WTC11 (cell line): ENCODE measurements around the gene RNF103. TPM values are rescaled to one million over a fixed set of nuclear protein-coding genes. Genes with fewer than 3 reads are reported as not detected.
A peak's percentile ranks its signal among the peaks of the same experiment; 100 is the strongest.

Experiments
- ATAC-seq: fragments of 200-7000 bp; cut with Tn5 transposase; 2 replicates; pipeline ENCODE4 v1.10.0; 2021; ENCODE audit warnings: mild to moderate bottlenecking, moderate library complexity
- CTCF ChIA-PET: fragments of 300-600 bp; sonication (Branson Sonifier 250); formaldehyde crosslinking; loops from one replicate; lab custom pipeline; 2021; ENCODE audit warnings: antibody characterized with exemption; lab: Charles Lee
- POLR2A ChIA-PET: fragments of 350-600 bp; sonication (Branson Sonifier 250); formaldehyde crosslinking; loops from one replicate; lab custom pipeline; 2021; ENCODE audit warnings: antibody characterized with exemption; lab: Charles Lee
- DNase-seq: peaks from one replicate; pipeline ENCODE4 v3.0.0; 2021; ENCODE audit warnings: low spot score
- H3K27ac Mint-ChIP-seq: 2 replicates; pipeline ENCODE4 v1.8.0; 2021; ENCODE audit warnings: mixed read lengths
- H3K27me3 Mint-ChIP-seq: 2 replicates; pipeline ENCODE4 v1.8.0; 2021; ENCODE audit warnings: low read depth, mild to moderate bottlenecking, moderate library complexity, mixed read lengths
- H3K36me3 Mint-ChIP-seq: 2 replicates; pipeline ENCODE4 v1.8.0; 2021; ENCODE audit warnings: mixed read lengths
- H3K4me1 Mint-ChIP-seq: 2 replicates; pipeline ENCODE4 v1.8.0; 2022; ENCODE audit warnings: mixed read lengths
- H3K4me3 Mint-ChIP-seq: 2 replicates; pipeline ENCODE4 v1.8.0; 2021; ENCODE audit warnings: mild to moderate bottlenecking, moderate library complexity, mixed read lengths
- H3K9me3 Mint-ChIP-seq: 2 replicates; pipeline ENCODE4 v1.8.0; 2021; ENCODE audit warnings: mixed read lengths
- ATF1 ChIP-seq: sonication (generic); formaldehyde crosslinking; IDR thresholded peaks from 2 replicates; pipeline ENCODE4 v1.8.1; 2023; ENCODE audit warnings: mild to moderate bottlenecking, moderate library complexity, missing genetic modification reagents
- EMX1 ChIP-seq: fragments of 250-450 bp; sonication (Bioruptor Pico); IDR thresholded peaks from 2 replicates; pipeline ENCODE4 v1.8.0; 2021; ENCODE audit warnings: mild to moderate bottlenecking
- ESRRA ChIP-seq: sonication (generic); formaldehyde crosslinking; IDR thresholded peaks from 2 replicates; pipeline ENCODE4 v1.8.1; 2022; ENCODE audit warnings: mild to moderate bottlenecking, missing genetic modification reagents, borderline replicate concordance
- IRF2 ChIP-seq: sonication (generic); formaldehyde crosslinking; IDR thresholded peaks from 2 replicates; pipeline ENCODE4 v1.8.0; 2022; ENCODE audit warnings: low read depth, missing genetic modification reagents, borderline replicate concordance
- MXD4 ChIP-seq: fragments of 250-450 bp; sonication (Bioruptor Pico); IDR thresholded peaks from 2 replicates; pipeline ENCODE4 v1.8.0; 2021; ENCODE audit warnings: mild to moderate bottlenecking, moderate library complexity, borderline replicate concordance
- NR3C1 ChIP-seq: sonication (generic); formaldehyde crosslinking; conservative IDR thresholded peaks from 2 replicates; pipeline ENCODE4 v1.8.1; 2023; ENCODE audit warnings: low read depth, mild to moderate bottlenecking, missing genetic modification reagents
- SP1 ChIP-seq: sonication (generic); formaldehyde crosslinking; conservative IDR thresholded peaks from 2 replicates; pipeline ENCODE4 v1.8.1; 2022; ENCODE audit warnings: missing genetic modification reagents
- TEAD4 ChIP-seq: sonication (generic); formaldehyde crosslinking; IDR thresholded peaks from 2 replicates; pipeline ENCODE4 v1.8.0; 2022; ENCODE audit warnings: mild to moderate bottlenecking, missing genetic modification reagents
- total RNA-seq: library from RNA; stranded (reverse); gene quantifications from 3 replicates; pipeline ENCODE4 v1.2.3, GENCODE V29; 2021
- TF ChIP-seq, protein P1 (sequence below): fragments of 250-450 bp; sonication (Bioruptor Pico); IDR thresholded peaks from 2 replicates; pipeline ENCODE4 v1.9.0; 2021; ENCODE audit warnings: mild to moderate bottlenecking
- TF ChIP-seq, protein P2 (sequence below): sonication (generic); formaldehyde crosslinking; IDR thresholded peaks from 2 replicates; pipeline ENCODE4 v1.8.0; 2023; ENCODE audit warnings: missing genetic modification reagents, mild to moderate bottlenecking, borderline replicate concordance
- TF ChIP-seq, protein P3 (sequence below): fragments of 250-450 bp; sonication (Bioruptor Pico); IDR thresholded peaks from 2 replicates; pipeline ENCODE4 v1.9.0; 2021; ENCODE audit warnings: mild to moderate bottlenecking, borderline replicate concordance
- TF ChIP-seq, protein P4 (sequence below): sonication (generic); formaldehyde crosslinking; IDR thresholded peaks from 2 replicates; pipeline ENCODE4 v1.8.0; 2023; ENCODE audit warnings: missing genetic modification reagents
- TF ChIP-seq, protein P5 (sequence below): fragments of 250-450 bp; sonication (Bioruptor Pico); IDR thresholded peaks from 2 replicates; pipeline ENCODE4 v1.9.0; 2021; ENCODE audit warnings: mild to moderate bottlenecking
- TF ChIP-seq, protein P6 (sequence below): sonication (generic); formaldehyde crosslinking; IDR thresholded peaks from 2 replicates; pipeline ENCODE4 v1.8.1; 2023; ENCODE audit warnings: mild to moderate bottlenecking, moderate library complexity, missing genetic modification reagents

RNF103 gene
- total RNA-seq, 1 experiment from 2014 or later = 6.8 TPM

DNA sequence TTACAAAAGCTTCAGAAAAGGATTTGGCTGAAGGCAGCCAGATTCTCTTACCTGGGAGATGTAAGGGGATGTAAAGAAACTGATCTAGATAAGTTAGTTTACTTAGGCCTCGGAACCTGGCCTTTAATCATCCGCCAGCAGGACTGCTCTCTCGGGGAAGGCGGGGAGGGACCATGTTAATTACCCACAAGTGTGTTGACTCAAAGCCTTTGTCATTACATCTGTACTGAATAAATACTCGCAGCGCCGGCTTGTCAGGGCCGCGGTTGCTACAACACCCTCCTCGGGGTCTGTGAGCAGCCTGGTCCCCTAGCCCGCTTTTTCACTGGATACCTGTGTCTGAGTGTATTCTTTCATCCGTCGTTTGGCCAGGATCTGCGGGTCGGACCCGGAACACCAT lies 67.2 kb downstream of the RNF103 start:
- H3K4me3 Mint-ChIP-seq = no peak overlapping the region
- H3K36me3 Mint-ChIP-seq = peaks cover 28% of the 10 kb centered on the region
- POLR2A ChIA-PET = no interaction called here
- DNase-seq = peak; percentile 25
- no peak overlapping the region for H3K27ac Mint-ChIP-seq
- H3K9me3 Mint-ChIP-seq = peaks cover 24% of the 10 kb centered on the region
- peak; percentile 60 for ATAC-seq
- no peak for TF ChIP-seq MXD4
- no peak for TF ChIP-seq IRF2
- TF ChIP-seq ESRRA = no peak
- TF ChIP-seq, protein P1, sequence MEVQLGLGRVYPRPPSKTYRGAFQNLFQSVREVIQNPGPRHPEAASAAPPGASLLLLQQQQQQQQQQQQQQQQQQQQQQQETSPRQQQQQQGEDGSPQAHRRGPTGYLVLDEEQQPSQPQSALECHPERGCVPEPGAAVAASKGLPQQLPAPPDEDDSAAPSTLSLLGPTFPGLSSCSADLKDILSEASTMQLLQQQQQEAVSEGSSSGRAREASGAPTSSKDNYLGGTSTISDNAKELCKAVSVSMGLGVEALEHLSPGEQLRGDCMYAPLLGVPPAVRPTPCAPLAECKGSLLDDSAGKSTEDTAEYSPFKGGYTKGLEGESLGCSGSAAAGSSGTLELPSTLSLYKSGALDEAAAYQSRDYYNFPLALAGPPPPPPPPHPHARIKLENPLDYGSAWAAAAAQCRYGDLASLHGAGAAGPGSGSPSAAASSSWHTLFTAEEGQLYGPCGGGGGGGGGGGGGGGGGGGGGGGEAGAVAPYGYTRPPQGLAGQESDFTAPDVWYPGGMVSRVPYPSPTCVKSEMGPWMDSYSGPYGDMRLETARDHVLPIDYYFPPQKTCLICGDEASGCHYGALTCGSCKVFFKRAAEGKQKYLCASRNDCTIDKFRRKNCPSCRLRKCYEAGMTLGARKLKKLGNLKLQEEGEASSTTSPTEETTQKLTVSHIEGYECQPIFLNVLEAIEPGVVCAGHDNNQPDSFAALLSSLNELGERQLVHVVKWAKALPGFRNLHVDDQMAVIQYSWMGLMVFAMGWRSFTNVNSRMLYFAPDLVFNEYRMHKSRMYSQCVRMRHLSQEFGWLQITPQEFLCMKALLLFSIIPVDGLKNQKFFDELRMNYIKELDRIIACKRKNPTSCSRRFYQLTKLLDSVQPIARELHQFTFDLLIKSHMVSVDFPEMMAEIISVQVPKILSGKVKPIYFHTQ = no peak
- no peak for TF ChIP-seq ATF1
- TF ChIP-seq, protein P2, sequence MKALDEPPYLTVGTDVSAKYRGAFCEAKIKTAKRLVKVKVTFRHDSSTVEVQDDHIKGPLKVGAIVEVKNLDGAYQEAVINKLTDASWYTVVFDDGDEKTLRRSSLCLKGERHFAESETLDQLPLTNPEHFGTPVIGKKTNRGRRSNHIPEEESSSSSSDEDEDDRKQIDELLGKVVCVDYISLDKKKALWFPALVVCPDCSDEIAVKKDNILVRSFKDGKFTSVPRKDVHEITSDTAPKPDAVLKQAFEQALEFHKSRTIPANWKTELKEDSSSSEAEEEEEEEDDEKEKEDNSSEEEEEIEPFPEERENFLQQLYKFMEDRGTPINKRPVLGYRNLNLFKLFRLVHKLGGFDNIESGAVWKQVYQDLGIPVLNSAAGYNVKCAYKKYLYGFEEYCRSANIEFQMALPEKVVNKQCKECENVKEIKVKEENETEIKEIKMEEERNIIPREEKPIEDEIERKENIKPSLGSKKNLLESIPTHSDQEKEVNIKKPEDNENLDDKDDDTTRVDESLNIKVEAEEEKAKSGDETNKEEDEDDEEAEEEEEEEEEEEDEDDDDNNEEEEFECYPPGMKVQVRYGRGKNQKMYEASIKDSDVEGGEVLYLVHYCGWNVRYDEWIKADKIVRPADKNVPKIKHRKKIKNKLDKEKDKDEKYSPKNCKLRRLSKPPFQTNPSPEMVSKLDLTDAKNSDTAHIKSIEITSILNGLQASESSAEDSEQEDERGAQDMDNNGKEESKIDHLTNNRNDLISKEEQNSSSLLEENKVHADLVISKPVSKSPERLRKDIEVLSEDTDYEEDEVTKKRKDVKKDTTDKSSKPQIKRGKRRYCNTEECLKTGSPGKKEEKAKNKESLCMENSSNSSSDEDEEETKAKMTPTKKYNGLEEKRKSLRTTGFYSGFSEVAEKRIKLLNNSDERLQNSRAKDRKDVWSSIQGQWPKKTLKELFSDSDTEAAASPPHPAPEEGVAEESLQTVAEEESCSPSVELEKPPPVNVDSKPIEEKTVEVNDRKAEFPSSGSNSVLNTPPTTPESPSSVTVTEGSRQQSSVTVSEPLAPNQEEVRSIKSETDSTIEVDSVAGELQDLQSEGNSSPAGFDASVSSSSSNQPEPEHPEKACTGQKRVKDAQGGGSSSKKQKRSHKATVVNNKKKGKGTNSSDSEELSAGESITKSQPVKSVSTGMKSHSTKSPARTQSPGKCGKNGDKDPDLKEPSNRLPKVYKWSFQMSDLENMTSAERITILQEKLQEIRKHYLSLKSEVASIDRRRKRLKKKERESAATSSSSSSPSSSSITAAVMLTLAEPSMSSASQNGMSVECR (CRISPR knock-in tag) = no peak
- TF ChIP-seq EMX1 (CRISPR knock-in tag) = no peak
- TF ChIP-seq, protein P3, sequence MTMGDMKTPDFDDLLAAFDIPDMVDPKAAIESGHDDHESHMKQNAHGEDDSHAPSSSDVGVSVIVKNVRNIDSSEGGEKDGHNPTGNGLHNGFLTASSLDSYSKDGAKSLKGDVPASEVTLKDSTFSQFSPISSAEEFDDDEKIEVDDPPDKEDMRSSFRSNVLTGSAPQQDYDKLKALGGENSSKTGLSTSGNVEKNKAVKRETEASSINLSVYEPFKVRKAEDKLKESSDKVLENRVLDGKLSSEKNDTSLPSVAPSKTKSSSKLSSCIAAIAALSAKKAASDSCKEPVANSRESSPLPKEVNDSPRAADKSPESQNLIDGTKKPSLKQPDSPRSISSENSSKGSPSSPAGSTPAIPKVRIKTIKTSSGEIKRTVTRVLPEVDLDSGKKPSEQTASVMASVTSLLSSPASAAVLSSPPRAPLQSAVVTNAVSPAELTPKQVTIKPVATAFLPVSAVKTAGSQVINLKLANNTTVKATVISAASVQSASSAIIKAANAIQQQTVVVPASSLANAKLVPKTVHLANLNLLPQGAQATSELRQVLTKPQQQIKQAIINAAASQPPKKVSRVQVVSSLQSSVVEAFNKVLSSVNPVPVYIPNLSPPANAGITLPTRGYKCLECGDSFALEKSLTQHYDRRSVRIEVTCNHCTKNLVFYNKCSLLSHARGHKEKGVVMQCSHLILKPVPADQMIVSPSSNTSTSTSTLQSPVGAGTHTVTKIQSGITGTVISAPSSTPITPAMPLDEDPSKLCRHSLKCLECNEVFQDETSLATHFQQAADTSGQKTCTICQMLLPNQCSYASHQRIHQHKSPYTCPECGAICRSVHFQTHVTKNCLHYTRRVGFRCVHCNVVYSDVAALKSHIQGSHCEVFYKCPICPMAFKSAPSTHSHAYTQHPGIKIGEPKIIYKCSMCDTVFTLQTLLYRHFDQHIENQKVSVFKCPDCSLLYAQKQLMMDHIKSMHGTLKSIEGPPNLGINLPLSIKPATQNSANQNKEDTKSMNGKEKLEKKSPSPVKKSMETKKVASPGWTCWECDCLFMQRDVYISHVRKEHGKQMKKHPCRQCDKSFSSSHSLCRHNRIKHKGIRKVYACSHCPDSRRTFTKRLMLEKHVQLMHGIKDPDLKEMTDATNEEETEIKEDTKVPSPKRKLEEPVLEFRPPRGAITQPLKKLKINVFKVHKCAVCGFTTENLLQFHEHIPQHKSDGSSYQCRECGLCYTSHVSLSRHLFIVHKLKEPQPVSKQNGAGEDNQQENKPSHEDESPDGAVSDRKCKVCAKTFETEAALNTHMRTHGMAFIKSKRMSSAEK = no peak
- no peak for TF ChIP-seq SP1 (CRISPR knock-in tag)
- TF ChIP-seq, protein P4, sequence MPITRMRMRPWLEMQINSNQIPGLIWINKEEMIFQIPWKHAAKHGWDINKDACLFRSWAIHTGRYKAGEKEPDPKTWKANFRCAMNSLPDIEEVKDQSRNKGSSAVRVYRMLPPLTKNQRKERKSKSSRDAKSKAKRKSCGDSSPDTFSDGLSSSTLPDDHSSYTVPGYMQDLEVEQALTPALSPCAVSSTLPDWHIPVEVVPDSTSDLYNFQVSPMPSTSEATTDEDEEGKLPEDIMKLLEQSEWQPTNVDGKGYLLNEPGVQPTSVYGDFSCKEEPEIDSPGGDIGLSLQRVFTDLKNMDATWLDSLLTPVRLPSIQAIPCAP (CRISPR knock-in tag) = no peak
- TF ChIP-seq NR3C1 (CRISPR knock-in tag) = no peak
- TF ChIP-seq, protein P5, sequence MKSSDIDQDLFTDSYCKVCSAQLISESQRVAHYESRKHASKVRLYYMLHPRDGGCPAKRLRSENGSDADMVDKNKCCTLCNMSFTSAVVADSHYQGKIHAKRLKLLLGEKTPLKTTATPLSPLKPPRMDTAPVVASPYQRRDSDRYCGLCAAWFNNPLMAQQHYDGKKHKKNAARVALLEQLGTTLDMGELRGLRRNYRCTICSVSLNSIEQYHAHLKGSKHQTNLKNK (CRISPR knock-in tag) = no peak
- TF ChIP-seq TEAD4 (CRISPR knock-in tag) = no peak
- TF ChIP-seq, protein P6, sequence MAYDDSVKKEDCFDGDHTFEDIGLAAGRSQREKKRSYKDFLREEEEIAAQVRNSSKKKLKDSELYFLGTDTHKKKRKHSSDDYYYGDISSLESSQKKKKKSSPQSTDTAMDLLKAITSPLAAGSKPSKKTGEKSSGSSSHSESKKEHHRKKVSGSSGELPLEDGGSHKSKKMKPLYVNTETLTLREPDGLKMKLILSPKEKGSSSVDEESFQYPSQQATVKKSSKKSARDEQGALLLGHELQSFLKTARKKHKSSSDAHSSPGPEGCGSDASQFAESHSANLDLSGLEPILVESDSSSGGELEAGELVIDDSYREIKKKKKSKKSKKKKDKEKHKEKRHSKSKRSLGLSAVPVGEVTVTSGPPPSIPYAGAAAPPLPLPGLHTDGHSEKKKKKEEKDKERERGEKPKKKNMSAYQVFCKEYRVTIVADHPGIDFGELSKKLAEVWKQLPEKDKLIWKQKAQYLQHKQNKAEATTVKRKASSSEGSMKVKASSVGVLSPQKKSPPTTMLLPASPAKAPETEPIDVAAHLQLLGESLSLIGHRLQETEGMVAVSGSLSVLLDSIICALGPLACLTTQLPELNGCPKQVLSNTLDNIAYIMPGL = no peak
- TF ChIP-seq, all 79 proteins: peak for 0
- H3K27me3 Mint-ChIP-seq = no peaks in the 10 kb centered on the region
- H3K4me1 Mint-ChIP-seq = no peaks in the 10 kb centered on the region
- CTCF ChIA-PET = no interaction called here

Other genes starting within 250 kb of the RNF103 start
- 34.2 to 46.2 TPM (median 45.4 TPM) in 3 replicates for gene KDM3A, start 182.5 kb downstream of the RNF103 start, total RNA-seq
- gene CHMP3, start 60.4 kb downstream of the RNF103 start, total RNA-seq = 21.3 to 22.7 TPM (median 22.7 TPM) in 3 replicates
- gene RMND5A, start 96.4 kb upstream of the RNF103 start, total RNA-seq = 54.4 to 55.4 TPM (median 54.5 TPM) in 3 replicates
- gene CD8A, start 167.0 kb upstream of the RNF103 start, total RNA-seq = 0.27 to 0.44 TPM (median 0.30 TPM) in 3 replicates
- 0.70 to 0.73 TPM (median 0.71 TPM) in 3 replicates for gene CD8B, start 238.0 kb upstream of the RNF103 start, total RNA-seq